ENCODE measurements around the gene SLC8A1. TPM values are rescaled to one million over a fixed set of nuclear protein-coding genes. Genes with fewer than 3 reads are reported as not detected.

SLC8A1 gene
- total RNA-seq, 2 experiments from 2014 or later, result 1.9 to 2.3 TPM

- ChIA-PET CTCF (no interaction called here), POLR2A (no interaction called here)
- Mint-ChIP-seq H3K4me1 (no peaks in the 10 kb centered on the region), H3K4me3 (no peak overlapping the region), H3K9me3 (ENCODE audit: low read depth) (no peaks in the 10 kb centered on the region), H3K36me3 (ENCODE audit: low read depth) (no peaks in the 10 kb centered on the region), H3K27ac (no peak overlapping the region), H3K27me3 (peaks cover 2% of the 10 kb centered on the region)
- no peak for DNase-seq
- no peak for ATAC-seq
- intact Hi-C loops (cut with DNase I, micrococcal nuclease), result no loop called here
Observed at GRCh38 chr2:40397765-40398164, 54.1 kb downstream of the SLC8A1 start.

DNA sequence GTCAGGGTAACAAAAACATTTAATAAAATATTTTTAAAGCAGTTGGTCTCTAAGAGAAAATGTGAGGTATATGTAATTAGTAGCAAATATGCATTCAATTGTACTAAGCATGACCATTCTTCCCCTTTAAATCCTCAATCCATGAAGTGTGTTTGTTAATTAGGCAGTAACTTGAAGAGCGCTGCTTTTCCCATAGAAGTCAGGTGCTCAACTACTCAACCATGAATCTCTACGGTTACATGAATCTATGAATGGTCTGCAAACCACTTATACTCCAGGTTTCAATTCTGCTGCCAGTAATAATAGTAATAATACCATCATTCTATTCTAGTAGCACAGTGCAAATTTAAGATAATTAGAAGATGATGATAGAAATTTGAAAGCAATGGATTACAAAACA, 55.8 kb downstream of the SLC8A1 start:
- no peaks in the 10 kb centered on the region for H3K9me3 Mint-ChIP-seq (ENCODE audit: low read depth)
- no peak overlapping the region for H3K27ac Mint-ChIP-seq
- no peak overlapping the region for H3K4me3 Mint-ChIP-seq
- DNase-seq (no peak), ATAC-seq (no peak)
- H3K36me3 Mint-ChIP-seq (ENCODE audit: low read depth), result no peaks in the 10 kb centered on the region
- no peaks in the 10 kb centered on the region for H3K4me1 Mint-ChIP-seq
- peaks cover 2% of the 10 kb centered on the region for H3K27me3 Mint-ChIP-seq
- ChIA-PET CTCF (no interaction called here), POLR2A (no interaction called here)
- intact Hi-C loops (cut with DNase I, micrococcal nuclease), result no loop called here

- Mint-ChIP-seq H3K27me3 (peaks cover 2% of the 10 kb centered on the region), H3K4me3 (no peak overlapping the region), H3K9me3 (ENCODE audit: low read depth) (no peaks in the 10 kb centered on the region), H3K36me3 (ENCODE audit: low read depth) (no peaks in the 10 kb centered on the region), H3K27ac (no peak overlapping the region), H3K4me1 (no peaks in the 10 kb centered on the region)
- no peak for ATAC-seq
- DNase-seq, result no peak
- ChIA-PET POLR2A (no interaction called here), CTCF (no interaction called here)
- intact Hi-C loops (cut with DNase I, micrococcal nuclease), result no loop called here
Observed at GRCh38 chr2:40395169-40396073, 56.5 kb downstream of the SLC8A1 start.

- POLR2A ChIA-PET, result no interaction called here
- Mint-ChIP-seq H3K36me3 (ENCODE audit: low read depth) (no peaks in the 10 kb centered on the region), H3K4me1 (no peaks in the 10 kb centered on the region), H3K4me3 (no peak overlapping the region), H3K27ac (no peak overlapping the region), H3K9me3 (ENCODE audit: low read depth) (no peaks in the 10 kb centered on the region), H3K27me3 (peaks cover 2% of the 10 kb centered on the region)
- intact Hi-C loops (cut with DNase I, micrococcal nuclease), result no loop called here
- DNase-seq (no peak), ATAC-seq (no peak)
- CTCF ChIA-PET, result no interaction called here
Observed at GRCh38 chr2:40394597-40394996, 57.3 kb downstream of the SLC8A1 start.

- H3K9me3 Mint-ChIP-seq (ENCODE audit: low read depth), result no peaks in the 10 kb centered on the region
- no peaks in the 10 kb centered on the region for H3K27me3 Mint-ChIP-seq
- intact Hi-C loops (cut with DNase I, micrococcal nuclease), result no loop called here
- ChIA-PET CTCF (no interaction called here), POLR2A (no interaction called here)
- DNase-seq, result no peak
- H3K4me1 Mint-ChIP-seq, result no peaks in the 10 kb centered on the region
- H3K4me3 Mint-ChIP-seq, result no peak overlapping the region
- H3K27ac Mint-ChIP-seq, result no peak overlapping the region
- ATAC-seq, result no peak
- H3K36me3 Mint-ChIP-seq (ENCODE audit: low read depth), result no peaks in the 10 kb centered on the region
Observed at GRCh38 chr2:40394031-40394430, 57.9 kb downstream of the SLC8A1 start.

DNA sequence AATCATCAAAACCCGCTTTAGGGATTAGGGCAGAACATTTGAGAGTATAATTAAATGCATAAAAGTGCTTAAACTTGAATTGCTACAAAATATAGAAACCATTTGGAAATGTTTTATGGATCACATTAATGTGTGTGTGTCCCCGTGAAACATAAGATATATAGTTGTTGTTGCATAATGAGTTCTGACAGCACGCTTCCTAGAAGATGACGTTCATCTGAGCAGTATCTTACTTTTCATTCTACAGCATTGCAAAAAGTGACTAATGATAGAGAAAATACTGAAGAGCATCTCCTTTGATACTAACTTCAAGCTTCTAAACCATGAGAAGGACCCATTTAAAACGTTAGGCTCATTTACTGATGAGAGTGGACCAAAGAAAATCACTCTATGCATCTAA, 63.7 kb downstream of the SLC8A1 start:
- ChIA-PET POLR2A (no interaction called here), CTCF (no interaction called here)
- Mint-ChIP-seq H3K36me3 (ENCODE audit: low read depth) (no peaks in the 10 kb centered on the region), H3K4me3 (no peak overlapping the region), H3K27ac (no peak overlapping the region), H3K27me3 (no peaks in the 10 kb centered on the region), H3K9me3 (ENCODE audit: low read depth) (no peaks in the 10 kb centered on the region), H3K4me1 (no peaks in the 10 kb centered on the region)
- intact Hi-C loops (cut with DNase I, micrococcal nuclease), result no loop called here
- DNase-seq, result no peak
- ATAC-seq, result no peak

DNA sequence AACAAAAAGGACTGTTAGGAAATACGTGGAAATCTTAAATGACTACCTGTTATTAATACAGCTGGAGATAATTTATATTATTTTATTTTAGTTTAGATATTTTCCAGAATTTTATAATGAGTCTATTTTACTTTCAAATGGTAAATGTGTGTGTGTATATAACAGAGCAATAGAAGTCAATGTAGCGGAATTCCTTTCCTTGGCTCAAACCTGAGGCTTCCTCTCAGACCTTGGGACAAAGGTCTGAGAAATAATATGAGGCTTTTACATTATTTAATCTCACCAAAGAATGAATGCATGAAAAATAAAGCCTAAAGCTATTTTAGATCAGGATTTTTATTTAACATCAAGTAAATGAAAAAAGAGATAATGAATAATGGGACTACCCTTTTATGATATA, 65.7 kb downstream of the SLC8A1 start:
- intact Hi-C loops (cut with DNase I, micrococcal nuclease), result no loop called here
- Mint-ChIP-seq H3K27ac (no peak overlapping the region), H3K4me3 (no peak overlapping the region), H3K4me1 (no peaks in the 10 kb centered on the region), H3K27me3 (no peaks in the 10 kb centered on the region), H3K9me3 (ENCODE audit: low read depth) (peaks cover 6% of the 10 kb centered on the region), H3K36me3 (ENCODE audit: low read depth) (peaks cover 1% of the 10 kb centered on the region)
- no peak for ATAC-seq
- DNase-seq, result no peak
- POLR2A ChIA-PET, result no interaction called here
- CTCF ChIA-PET, result no interaction called here

- POLR2A ChIA-PET, result no interaction called here
- DNase-seq, result no peak
Observed at GRCh38 chr2:40384714-40385113, 67.2 kb downstream of the SLC8A1 start.

GRCh38 chr2:40384233-40384632, 67.7 kb downstream of the SLC8A1 start:
- intact Hi-C loops (cut with DNase I, micrococcal nuclease), result no loop called here
- Mint-ChIP-seq H3K9me3 (ENCODE audit: low read depth) (peaks cover 15% of the 10 kb centered on the region), H3K27ac (no peak overlapping the region), H3K4me3 (no peak overlapping the region), H3K4me1 (no peaks in the 10 kb centered on the region), H3K27me3 (no peaks in the 10 kb centered on the region), H3K36me3 (ENCODE audit: low read depth) (peaks cover 1% of the 10 kb centered on the region)
- no peak for DNase-seq
- ChIA-PET CTCF (no interaction called here), POLR2A (interaction anchor here (0.6 kb wide), 1 partner anchor 295 kb away, joined by 9 read pairs; no protein-coding TSS in a partner anchor)
- ATAC-seq, result no peak

More at GRCh38 chr2:40384714-40385113, 67.2 kb downstream of the SLC8A1 start:
- Mint-ChIP-seq H3K4me3 (no peak overlapping the region), H3K36me3 (ENCODE audit: low read depth) (peaks cover 1% of the 10 kb centered on the region), H3K9me3 (ENCODE audit: low read depth) (peaks cover 12% of the 10 kb centered on the region), H3K4me1 (no peaks in the 10 kb centered on the region), H3K27ac (no peak overlapping the region), H3K27me3 (no peaks in the 10 kb centered on the region)
- CTCF ChIA-PET, result no interaction called here
- no peak for ATAC-seq
- intact Hi-C loops (cut with DNase I, micrococcal nuclease), result no loop called here

GRCh38 chr2:40380721-40381120, 71.2 kb downstream of the SLC8A1 start:
- Mint-ChIP-seq H3K4me1 (no peaks in the 10 kb centered on the region), H3K4me3 (no peak overlapping the region), H3K36me3 (ENCODE audit: low read depth) (peaks cover 1% of the 10 kb centered on the region), H3K27me3 (no peaks in the 10 kb centered on the region), H3K9me3 (ENCODE audit: low read depth) (peaks cover 16% of the 10 kb centered on the region), H3K27ac (no peak overlapping the region)
- intact Hi-C loops (cut with DNase I, micrococcal nuclease), result no loop called here
- DNase-seq, result no peak
- ChIA-PET POLR2A (no interaction called here), CTCF (no interaction called here)
- ATAC-seq, result no peak

DNA sequence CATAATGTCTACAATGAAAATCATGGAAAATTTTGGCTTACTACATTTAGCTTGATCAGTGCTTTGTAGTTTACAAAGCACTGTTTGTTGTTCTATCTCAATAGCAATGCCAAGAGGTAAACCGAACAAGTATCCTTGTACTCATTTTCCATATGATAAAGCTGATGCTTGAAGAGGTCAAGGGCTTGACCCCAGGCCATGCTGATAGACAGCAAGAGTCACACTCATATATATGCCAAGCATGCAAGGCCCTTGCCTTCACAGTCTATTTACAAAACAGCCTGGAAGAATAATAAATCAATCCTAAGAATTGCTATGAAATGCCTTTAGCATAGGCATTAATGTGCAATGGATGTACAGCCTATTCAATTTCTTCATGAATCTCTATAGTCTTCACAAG, 71.8 kb downstream of the SLC8A1 start:
- peaks cover 1% of the 10 kb centered on the region for H3K36me3 Mint-ChIP-seq (ENCODE audit: low read depth)
- no peaks in the 10 kb centered on the region for H3K4me1 Mint-ChIP-seq
- POLR2A ChIA-PET, result no interaction called here
- H3K9me3 Mint-ChIP-seq (ENCODE audit: low read depth), result peaks cover 16% of the 10 kb centered on the region
- no peaks in the 10 kb centered on the region for H3K27me3 Mint-ChIP-seq
- intact Hi-C loops (cut with DNase I, micrococcal nuclease), result no loop called here
- DNase-seq (no peak), ATAC-seq (no peak)
- H3K27ac Mint-ChIP-seq, result no peak overlapping the region
- H3K4me3 Mint-ChIP-seq, result no peak overlapping the region
- CTCF ChIA-PET, result no interaction called here

DNA sequence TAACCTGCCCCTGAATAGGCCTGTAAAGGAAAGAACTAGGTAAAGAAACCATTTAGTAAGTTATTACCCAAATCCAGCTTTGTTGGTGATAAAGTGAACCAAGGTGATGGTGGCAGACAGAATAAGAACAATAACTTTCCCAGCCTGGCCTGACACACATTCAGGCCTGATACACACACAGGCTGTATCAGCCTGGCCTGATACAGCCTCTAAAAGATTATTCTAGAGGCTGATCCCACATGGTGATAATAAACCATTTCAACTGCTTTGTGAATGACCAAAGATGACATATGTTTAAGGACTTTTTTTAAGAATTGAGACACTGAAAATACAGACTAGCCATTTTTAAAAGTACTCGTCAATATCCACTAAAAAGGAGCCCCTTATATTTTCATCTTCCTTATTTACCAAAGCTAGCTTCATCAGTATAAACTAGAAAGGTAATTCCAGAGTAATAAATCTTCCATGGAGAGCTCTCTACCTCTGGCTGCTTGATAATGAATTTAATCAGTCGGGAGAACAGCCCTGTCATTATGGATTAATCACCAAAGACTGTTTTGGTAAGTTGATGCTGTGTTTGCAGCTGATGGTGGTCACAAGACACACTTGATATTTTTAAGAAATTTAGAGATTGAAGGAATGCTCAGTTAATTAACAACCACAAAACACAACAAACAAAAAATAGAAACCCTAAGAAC, 77.2 kb downstream of the SLC8A1 start:
- intact Hi-C loops (cut with DNase I, micrococcal nuclease), result no loop called here
- no peak for ATAC-seq
- H3K4me1 Mint-ChIP-seq, result peaks cover 2% of the 10 kb centered on the region
- H3K9me3 Mint-ChIP-seq (ENCODE audit: low read depth), result peaks cover 5% of the 10 kb centered on the region
- ChIA-PET POLR2A (no interaction called here), CTCF (interaction anchor here (0.6 kb wide), 1 partner anchor 163 kb away, joined by 4 read pairs; no protein-coding TSS in a partner anchor)
- no peak overlapping the region for H3K27ac Mint-ChIP-seq
- no peaks in the 10 kb centered on the region for H3K36me3 Mint-ChIP-seq (ENCODE audit: low read depth)
- H3K4me3 Mint-ChIP-seq, result no peak overlapping the region
- H3K27me3 Mint-ChIP-seq, result no peaks in the 10 kb centered on the region
- DNase-seq, result no peak

Data from activated CD4-positive, alpha-beta T cell treated with anti-CD3 and anti-CD28 coated beads for 36 hours (primary cell).